Heart right ventricle (tissue), 16 donors: ENCODE results near the gene SHISAL1. TPM values are rescaled to one million over a fixed set of nuclear protein-coding genes. Genes with fewer than 3 reads are reported as not detected.

Experiments used
- ATAC-seq, 8 donors: fragments of 200-7000 bp; cut with Tn5 transposase; one replicate each; pipeline ENCODE4 v1.9.1; 2020; ENCODE audit warnings: mild to moderate bottlenecking in 8 of 8, moderate library complexity in 8 of 8, moderate number of reproducible peaks in 1 of 8
- DNase-seq, 2 donors: peaks; one replicate each; pipeline ENCODE4 v3.0.0-alpha.2; 2020
- H3K27ac ChIP-seq, 10 donors: fragments of 200-600 bp; sonication (generic) in 2 of 10; one replicate each; pipeline versions ENCODE4 v1.5.0 to v1.8.0; 2020 to 2022; ENCODE audit warnings: mild to moderate bottlenecking in 3 of 10
- H3K27me3 ChIP-seq, 7 donors: fragments of 200-600 bp; one replicate each; pipeline ENCODE4 v1.8.0; 2021 to 2022; ENCODE audit warnings: mild to moderate bottlenecking in 2 of 7
- H3K36me3 ChIP-seq, 9 donors: fragments of 200-600 bp; sonication (generic) in 1 of 9; one replicate each; pipeline versions ENCODE4 v1.5.0 to v1.8.0; 2020 to 2022; ENCODE audit warnings: mild to moderate bottlenecking in 2 of 9
- H3K4me1 ChIP-seq, 9 donors: fragments of 200-600 bp; sonication (generic) in 1 of 9; one replicate each; pipeline versions ENCODE4 v1.5.0 to v1.8.0; 2020 to 2022; ENCODE audit warnings: mild to moderate bottlenecking in 4 of 9
- H3K4me3 ChIP-seq, 10 donors: fragments of 200-600 bp; sonication (generic) in 2 of 10; one replicate each; pipeline versions ENCODE4 v1.5.0 to v1.8.0; 2020 to 2022; ENCODE audit warnings: mild to moderate bottlenecking in 7 of 10, moderate library complexity in 2 of 10
- H3K9me3 ChIP-seq, 11 donors: fragments of 200-600 bp in 10 of 11; sonication (generic) in 2 of 11; one replicate each; pipeline versions ENCODE4 v1.5.0 to v1.8.0; 2013 to 2022; ENCODE audit warnings: mild to moderate bottlenecking in 2 of 11, control low read depth in 1 of 11, moderate library complexity in 1 of 11
- WGBS, 2 donors: extraction: QIAGEN DNeasy Blood & Tissue Kit; methylation state at CpG; one replicate each; pipeline ENCODE4 v1.1.7; 2013; ENCODE audit warnings: inconsistent platforms in 1 of 2; 5-methylcytosine and 5-hydroxymethylcytosine counted together
- intact Hi-C, 10 donors: fragments of 100-400 bp; cut with DNase I; formaldehyde crosslinking; loops; one replicate each; pipeline versions ENCODE4 v1.11.1 to v1.14.2; 2022
- polyA plus RNA-seq, 2 donors: library from polyadenylated mRNA; stranded (reverse); fragments of 200-250 nt; gene quantifications; one replicate each; pipeline ENCODE4 v1.2.3, GENCODE V29; 2013
- total RNA-seq, 10 donors: library from RNA; stranded (reverse); fragmentation: NEBNext Ultra II Directional in 3 of 10; extraction: Animal tissue kit (Norgen Biotek cat#: 25700) in 3 of 10; gene quantifications; one replicate each; pipeline versions ENCODE4 v1.2.1 to v1.2.4, GENCODE V29; 2021 to 2023
- TF ChIP-seq, protein P1 (sequence below), 9 donors: fragments of 200-600 bp; sonication (generic) in 2 of 9; IDR thresholded peaks; one replicate each; pipeline versions ENCODE4 v1.5.0 to v1.8.0; 2021 to 2022; ENCODE audit warnings: antibody characterized with exemption in 9 of 9, mild to moderate bottlenecking in 5 of 9, moderate library complexity in 1 of 9
- donor health status: Arrhythmogenic right ventricular cardiomyopathy.
- donor health status: ischemic (EF 13 %, LVEDD 7.1; RV severe dilation, severe dysfunction).
- donor health status: healthy with polysubstance abuse.
- donor health status: DM: no; HTN: yes; CAD: no.
- donor health status: DM: no; HTN: no; CAD: no.
- donor health status: ischemic (EF 25% LVEDD 6.9; RV normal size, moderate dysfunction).
- donor health status: ischemic (EF 25% LVEDD 5.7; RV mildly dilated, moderate dysfunction).
- donor health status: healthy.
- donor health status: DM: yes; HTN: yes; CAD: no.
- donor health status: Ischemic cardiomyopathy.
- donor health status: ischemic (EF 35%, LVEDD 5.7; RV mildly dilated, moderate dysfunction).
- donor health status: nonischemic (EF 11% LVEDD 7.7; RV severe dilation, severe dysfunction).
- donor health status: DM: yes; HTN: yes; CAD: no.
- donor health status: PGD.
- donor health status: ischemic (EF 29% LVEDD 5.4; RV normal size, mild dysfunction).
- donor health status: nonischemic (EF 23%, LVEDD 6.1; RV moderate dilation, normal function).

The SHISAL1 gene
- total and polyA plus RNA-seq, 12 donors = 0.15 to 1.7 (median 0.63) TPM

DNA sequence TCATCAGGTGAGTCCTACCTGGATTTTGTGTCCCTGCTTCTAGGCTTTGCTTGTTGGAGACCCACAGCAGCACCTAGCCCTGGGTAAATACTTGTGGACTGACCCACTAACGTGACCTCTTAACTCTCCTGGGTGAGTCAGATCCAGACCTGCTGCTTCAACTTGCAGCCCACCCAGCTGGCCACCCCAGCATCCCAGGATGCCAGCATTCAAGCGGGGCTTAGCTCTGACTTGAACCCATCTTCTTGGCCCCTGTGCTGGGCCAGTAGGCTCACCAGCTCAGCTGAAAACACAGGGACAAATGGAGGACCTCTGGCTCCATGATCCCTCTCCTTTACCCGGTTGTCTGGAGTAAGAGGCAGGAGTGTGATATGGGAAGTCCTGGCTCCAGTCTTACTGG lies 98.6 kb downstream of the SHISAL1 start:
- TF ChIP-seq, protein P1, sequence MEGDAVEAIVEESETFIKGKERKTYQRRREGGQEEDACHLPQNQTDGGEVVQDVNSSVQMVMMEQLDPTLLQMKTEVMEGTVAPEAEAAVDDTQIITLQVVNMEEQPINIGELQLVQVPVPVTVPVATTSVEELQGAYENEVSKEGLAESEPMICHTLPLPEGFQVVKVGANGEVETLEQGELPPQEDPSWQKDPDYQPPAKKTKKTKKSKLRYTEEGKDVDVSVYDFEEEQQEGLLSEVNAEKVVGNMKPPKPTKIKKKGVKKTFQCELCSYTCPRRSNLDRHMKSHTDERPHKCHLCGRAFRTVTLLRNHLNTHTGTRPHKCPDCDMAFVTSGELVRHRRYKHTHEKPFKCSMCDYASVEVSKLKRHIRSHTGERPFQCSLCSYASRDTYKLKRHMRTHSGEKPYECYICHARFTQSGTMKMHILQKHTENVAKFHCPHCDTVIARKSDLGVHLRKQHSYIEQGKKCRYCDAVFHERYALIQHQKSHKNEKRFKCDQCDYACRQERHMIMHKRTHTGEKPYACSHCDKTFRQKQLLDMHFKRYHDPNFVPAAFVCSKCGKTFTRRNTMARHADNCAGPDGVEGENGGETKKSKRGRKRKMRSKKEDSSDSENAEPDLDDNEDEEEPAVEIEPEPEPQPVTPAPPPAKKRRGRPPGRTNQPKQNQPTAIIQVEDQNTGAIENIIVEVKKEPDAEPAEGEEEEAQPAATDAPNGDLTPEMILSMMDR (IDR thresholded peaks at IDR 0.05) = no peak
- Histone ChIP-seq H3K27ac (no peak overlapping the region), H3K27me3 (peaks cover 0 to 8% (median 0%) of the 10 kb centered on the region in 7 donors), H3K9me3 (peaks cover 0 to 28% (median 11%) of the 10 kb centered on the region in 11 donors), H3K36me3 (no peaks in the 10 kb centered on the region), H3K4me3 (no peak overlapping the region), H3K4me1 (peaks cover 0 to 18% (median 5%) of the 10 kb centered on the region in 9 donors)
- DNase-seq (no peak), ATAC-seq (no peak)
- 93% methylated on average over 3 of the region's 3 CpGs for WGBS, 2 donors
- intact Hi-C loops = no loop called here

DNA sequence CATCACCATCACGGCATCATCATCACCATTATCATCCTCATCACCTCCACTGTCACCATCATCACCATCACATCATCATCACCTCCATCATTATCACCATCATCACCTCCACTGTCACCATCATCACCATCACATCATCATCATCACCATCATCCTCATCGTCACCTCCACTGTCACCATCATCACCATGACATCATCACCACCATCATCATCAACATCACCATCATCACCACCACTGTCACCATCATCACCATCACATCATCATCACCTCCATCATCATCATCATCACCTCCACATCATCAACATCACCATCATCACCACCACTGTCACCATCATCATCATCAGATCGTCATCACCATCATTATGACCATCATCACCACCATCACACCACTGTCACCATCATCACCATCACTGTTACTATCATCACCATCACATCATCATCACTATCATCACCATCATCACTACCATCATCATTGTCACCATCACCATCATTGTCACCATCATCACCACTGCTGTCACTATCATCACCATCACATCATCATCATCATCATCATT lies 99.2 kb downstream of the SHISAL1 start:
- Histone ChIP-seq H3K27ac (no peak overlapping the region), H3K36me3 (no peaks in the 10 kb centered on the region), H3K4me1 (peaks cover 0 to 24% (median 5%) of the 10 kb centered on the region in 9 donors), H3K9me3 (peaks cover 0 to 34% (median 12%) of the 10 kb centered on the region in 11 donors), H3K4me3 (no peak overlapping the region), H3K27me3 (peaks cover 0 to 8% (median 0%) of the 10 kb centered on the region in 7 donors)
- no peak for ATAC-seq
- TF ChIP-seq, protein P1 (IDR thresholded peaks at IDR 0.05) = no peak
- intact Hi-C loops = no loop called here
- WGBS, 2 donors = 80 to 95% methylated on average over 3 of the region's 3 CpGs
- DNase-seq = no peak

- Histone ChIP-seq H3K36me3 (no peaks in the 10 kb centered on the region), H3K27ac (no peak overlapping the region), H3K9me3 (peaks cover 0 to 40% (median 12%) of the 10 kb centered on the region in 11 donors), H3K4me3 (no peak overlapping the region), H3K27me3 (peaks cover 0 to 5% (median 0%) of the 10 kb centered on the region in 7 donors), H3K4me1 (peaks cover 0 to 25% (median 5%) of the 10 kb centered on the region in 9 donors)
- DNase-seq = no peak
- intact Hi-C loops = no loop called here
- ATAC-seq = no peak
- TF ChIP-seq, protein P1 (IDR thresholded peaks at IDR 0.05) = no peak
- 95 to 96% methylated on average over 1 of the region's 1 CpG for WGBS, 2 donors
These were observed 99.8 kb downstream of the SHISAL1 start for GRCh38 chr22:44212936-44213335.

DNA sequence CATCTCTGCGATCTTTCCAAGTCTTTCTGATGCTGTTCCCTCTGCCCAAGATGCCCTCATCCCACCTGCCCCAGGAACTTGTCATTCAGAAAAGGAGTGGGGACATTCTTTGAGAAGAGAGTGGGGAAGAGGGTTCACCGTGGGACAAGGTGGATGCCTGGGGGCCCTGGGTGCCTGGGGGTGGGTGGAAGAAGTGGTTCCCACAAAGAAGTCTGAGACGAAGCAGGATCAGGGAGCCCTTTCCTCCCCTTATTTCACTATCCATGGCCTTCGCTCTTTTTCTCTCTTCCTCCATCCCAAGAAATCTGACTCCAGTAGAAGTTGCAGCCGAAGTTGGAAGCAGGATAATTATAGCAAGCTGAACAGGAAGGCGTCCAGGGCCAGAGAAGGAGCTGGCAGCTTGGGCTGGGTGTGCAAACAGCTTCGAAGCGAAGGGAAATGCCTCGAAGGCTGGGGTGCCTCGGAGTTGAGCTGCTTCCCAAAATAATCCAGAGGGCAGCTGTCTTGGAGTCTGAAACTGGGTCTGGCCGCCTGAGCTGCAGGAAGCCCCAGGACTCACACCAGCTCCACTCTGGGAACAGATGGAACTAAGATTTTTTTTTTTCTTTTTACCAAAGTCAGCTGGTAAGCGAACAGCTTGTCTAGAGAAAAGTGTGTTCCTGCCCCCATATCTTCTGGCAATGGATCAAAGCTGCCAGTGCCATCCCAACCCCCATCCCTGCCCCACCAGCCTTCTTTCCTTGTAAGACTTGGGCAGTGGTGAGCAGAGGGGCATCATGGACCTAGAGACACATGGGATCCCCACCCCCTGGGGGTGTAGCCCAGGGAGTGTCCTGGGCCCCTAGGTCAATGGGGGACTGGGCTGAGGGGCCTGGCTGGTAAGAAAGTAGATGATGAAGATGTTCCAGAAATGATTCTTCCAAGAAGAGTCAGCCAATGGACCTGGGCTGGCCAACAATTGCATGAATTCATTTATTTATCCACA lies 100.5 kb downstream of the SHISAL1 start:
- H3K36me3 ChIP-seq = no peaks in the 10 kb centered on the region
- H3K4me3 ChIP-seq = no peak overlapping the region
- H3K9me3 ChIP-seq = peaks cover 0 to 40% (median 12%) of the 10 kb centered on the region in 11 donors
- no peak for DNase-seq
- H3K27me3 ChIP-seq = peaks cover 0 to under 1% (median 0%) of the 10 kb centered on the region in 7 donors
- H3K4me1 ChIP-seq = peaks cover 0 to 25% (median 5%) of the 10 kb centered on the region in 9 donors
- TF ChIP-seq, protein P1 (IDR thresholded peaks at IDR 0.05) = no peak
- intact Hi-C loops = no loop called here
- H3K27ac ChIP-seq = peak overlapping the region in 1 of 10 donors; percentile 36
- ATAC-seq = no peak
- WGBS, 2 donors = 20 to 21% methylated on average over 12 of the region's 12 CpGs
